ENCODE measurements around the gene CDH11.

The CDH11 gene

DNA sequence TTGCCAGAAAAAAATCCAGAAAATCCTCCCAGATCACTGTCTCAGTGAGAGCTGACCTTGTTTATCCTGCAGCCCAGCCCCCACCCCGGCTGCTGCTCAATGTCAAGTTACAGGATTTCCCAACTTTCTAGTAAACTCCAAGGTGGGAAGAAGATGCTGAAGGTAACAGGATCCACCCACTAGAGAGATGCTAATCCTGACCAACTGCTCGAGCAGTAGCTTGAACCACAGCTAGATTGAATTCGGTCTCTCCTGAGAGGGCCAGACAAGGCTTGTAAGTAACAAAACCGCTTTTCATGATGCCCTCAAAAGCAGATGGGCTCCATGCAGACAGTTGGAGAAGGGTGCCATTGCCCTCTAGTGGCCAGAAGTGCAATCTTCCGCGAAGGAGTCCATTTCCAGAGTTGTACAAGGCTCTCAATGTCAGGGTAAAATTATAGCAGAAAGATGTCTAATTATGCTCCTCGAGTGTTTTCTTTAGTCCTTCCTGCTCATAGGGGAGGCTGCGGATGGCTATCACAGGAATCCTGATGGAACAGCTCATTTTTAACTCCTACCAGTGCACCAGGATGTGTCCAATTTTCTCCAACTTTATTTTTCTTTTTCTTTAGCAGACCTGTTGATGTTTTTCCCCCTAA lies 3.9 kb downstream of the CDH11 start:
- in situ Hi-C loops (cut with MboI; ENCODE audit: low sequenced_read_pairs), result no loop called here

GRCh38 chr16:65116818-65117430 lies 4.9 kb downstream of the CDH11 start:
- in situ Hi-C loops (cut with MboI; ENCODE audit: low sequenced_read_pairs), result no loop called here

GRCh38 chr16:65116216-65116615 lies 5.6 kb downstream of the CDH11 start:
- in situ Hi-C loops (cut with MboI; ENCODE audit: low sequenced_read_pairs), result no loop called here

GRCh38 chr16:65114527-65114926 lies 7.3 kb downstream of the CDH11 start:
- in situ Hi-C loops (cut with MboI; ENCODE audit: low sequenced_read_pairs), result no loop called here

DNA sequence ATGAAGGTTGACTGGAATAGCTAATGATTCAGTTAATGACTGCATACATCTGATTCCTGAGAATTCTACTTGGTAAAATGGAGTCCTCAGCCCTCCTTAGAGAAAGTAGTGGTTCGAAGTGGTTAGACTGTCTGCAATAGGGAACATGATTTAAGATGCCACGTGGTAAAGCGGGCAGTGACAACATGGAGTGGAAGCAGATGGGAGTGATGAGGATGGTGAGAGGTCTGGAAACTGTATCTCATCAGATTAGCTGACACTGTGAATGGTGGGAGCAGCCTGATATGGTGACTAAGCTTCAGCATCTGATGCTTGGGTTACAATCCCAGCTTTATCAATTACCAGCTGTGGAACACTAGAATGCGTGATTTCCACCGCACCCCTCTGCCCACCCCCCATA lies 8.4 kb downstream of the CDH11 start:
- in situ Hi-C loops (cut with MboI; ENCODE audit: low sequenced_read_pairs), result no loop called here

- in situ Hi-C loops (cut with MboI; ENCODE audit: low sequenced_read_pairs), result no loop called here
Observed at GRCh38 chr16:65111306-65111705, 10.6 kb downstream of the CDH11 start.

GRCh38 chr16:65106757-65107156 lies 15.1 kb downstream of the CDH11 start:
- in situ Hi-C loops (cut with MboI; ENCODE audit: low sequenced_read_pairs), result no loop called here

DNA sequence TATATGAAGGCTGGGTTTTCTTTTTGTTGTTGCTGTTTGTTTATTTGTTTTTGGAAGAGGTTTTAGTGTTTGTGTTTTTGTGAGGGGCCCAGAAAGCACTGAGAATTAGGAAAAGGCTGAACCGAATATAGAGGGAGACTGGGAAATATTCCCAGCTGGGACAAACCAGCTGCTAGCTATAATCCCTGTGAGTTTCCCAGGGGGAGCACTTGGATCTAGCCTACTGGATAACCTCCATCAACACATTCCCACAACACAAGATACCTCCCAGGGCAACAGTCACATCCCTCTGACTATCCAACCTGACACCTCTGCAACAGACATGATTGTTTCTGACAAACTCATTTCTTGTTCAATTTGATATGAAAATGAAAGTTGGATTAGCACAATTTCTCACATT lies 16.7 kb downstream of the CDH11 start:
- in situ Hi-C loops (cut with MboI; ENCODE audit: low sequenced_read_pairs), result no loop called here

- in situ Hi-C loops (cut with MboI; ENCODE audit: low sequenced_read_pairs), result no loop called here
Observed at GRCh38 chr16:65104471-65104870, 17.4 kb downstream of the CDH11 start.

- in situ Hi-C loops (cut with MboI; ENCODE audit: low sequenced_read_pairs), result no loop called here
Observed at GRCh38 chr16:65102326-65102725, 19.5 kb downstream of the CDH11 start.

- in situ Hi-C loops (cut with MboI; ENCODE audit: low sequenced_read_pairs), result no loop called here
Observed at GRCh38 chr16:65101009-65101408, 20.9 kb downstream of the CDH11 start.

GRCh38 chr16:65099607-65100006 lies 22.3 kb downstream of the CDH11 start:
- in situ Hi-C loops (cut with MboI; ENCODE audit: low sequenced_read_pairs), result no loop called here

DNA sequence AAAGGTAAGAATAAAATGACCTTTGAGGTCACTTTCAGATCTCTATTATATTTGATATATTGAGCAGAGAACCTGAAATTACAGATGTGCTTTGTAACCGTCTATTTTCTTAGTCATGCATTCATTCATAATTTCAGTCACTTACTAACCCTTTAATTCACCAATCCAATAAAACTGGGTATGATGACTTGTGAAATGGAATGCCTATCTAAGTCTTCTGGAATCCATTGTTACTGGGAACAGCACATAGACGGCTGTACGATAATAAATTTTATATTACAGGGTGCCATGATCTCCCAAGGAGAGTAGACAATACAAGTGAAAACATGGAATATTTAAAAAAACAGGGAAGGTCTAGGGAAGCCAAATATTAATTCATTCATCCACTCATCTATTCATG lies 22.9 kb downstream of the CDH11 start:
- in situ Hi-C loops (cut with MboI; ENCODE audit: low sequenced_read_pairs), result no loop called here

- in situ Hi-C loops (cut with MboI; ENCODE audit: low sequenced_read_pairs), result no loop called here
Observed at GRCh38 chr16:65097296-65097695, 24.6 kb downstream of the CDH11 start.

DNA sequence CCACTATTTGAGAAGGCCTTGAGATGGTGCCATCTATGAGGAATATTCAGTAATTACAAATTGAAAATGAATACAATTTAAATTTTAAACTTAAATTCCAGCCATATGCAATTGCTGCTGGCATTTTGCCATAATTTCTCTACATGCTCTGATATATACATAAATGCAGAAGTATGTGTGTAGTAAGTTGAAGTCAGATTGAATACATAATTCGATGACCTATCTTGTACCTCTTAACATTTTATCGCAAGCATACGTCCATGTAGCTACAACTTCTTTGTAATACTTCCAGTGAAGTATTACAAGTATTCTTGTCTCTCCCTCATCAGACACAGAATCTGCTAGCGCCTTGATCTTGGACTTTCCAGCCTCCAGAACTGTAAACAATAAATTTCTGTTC lies 26.0 kb downstream of the CDH11 start:
- in situ Hi-C loops (cut with MboI; ENCODE audit: low sequenced_read_pairs), result no loop called here

- in situ Hi-C loops (cut with MboI; ENCODE audit: low sequenced_read_pairs), result no loop called here
Observed at GRCh38 chr16:65095090-65095728, 26.7 kb downstream of the CDH11 start.

- in situ Hi-C loops (cut with MboI; ENCODE audit: low sequenced_read_pairs), result no loop called here
Observed at GRCh38 chr16:65094009-65094408, 27.9 kb downstream of the CDH11 start.

- in situ Hi-C loops (cut with MboI; ENCODE audit: low sequenced_read_pairs), result no loop called here
Observed at GRCh38 chr16:65083164-65083857, 38.6 kb downstream of the CDH11 start.

- in situ Hi-C loops (cut with MboI; ENCODE audit: low sequenced_read_pairs), result no loop called here
Observed at GRCh38 chr16:65079549-65079948, 42.3 kb downstream of the CDH11 start.

GRCh38 chr16:65077181-65077580 lies 44.7 kb downstream of the CDH11 start:
- in situ Hi-C loops (cut with MboI; ENCODE audit: low sequenced_read_pairs), result no loop called here

GRCh38 chr16:65075877-65076276 lies 46.0 kb downstream of the CDH11 start:
- in situ Hi-C loops (cut with MboI; ENCODE audit: low sequenced_read_pairs), result no loop called here

Measured in hTERT RPE-1 (cell line).